Nephron (organoid): Measurements from ENCODE around the gene IDNK.

ENCODE experiments used
- H3K27ac Mint-ChIP-seq, 3 experiments: 2 replicates each; pipeline ENCODE4 v1.8.0; 2020; ENCODE audit warnings: mixed read lengths in 3 of 3, mild to moderate bottlenecking in 2 of 3, moderate library complexity in 1 of 3
- H3K27me3 Mint-ChIP-seq: 2 replicates; pipeline ENCODE4 v1.8.0; 2021; ENCODE audit warnings: low read depth, mild to moderate bottlenecking, moderate library complexity, mixed read lengths
- H3K36me3 Mint-ChIP-seq: 2 replicates; pipeline ENCODE4 v1.8.0; 2020; ENCODE audit warnings: low read depth, mixed read lengths
- H3K4me1 Mint-ChIP-seq: 2 replicates; pipeline ENCODE4 v1.8.0; 2020; ENCODE audit warnings: mixed read lengths
- H3K4me3 Mint-ChIP-seq, 3 experiments: 2 replicates each; pipeline ENCODE4 v1.8.0; 2020; ENCODE audit warnings: mild to moderate bottlenecking in 3 of 3, mixed read lengths in 3 of 3, moderate library complexity in 2 of 3
- H3K9me3 Mint-ChIP-seq: 2 replicates; pipeline ENCODE4 v1.8.0; 2020; ENCODE audit warnings: mixed read lengths
- CTCF ChIP-seq, 3 experiments: fragments of 200-600 bp; sonication (generic); IDR thresholded peaks; one replicate each; pipeline ENCODE4 v1.5.0; 2021; ENCODE audit warnings: antibody characterized with exemption in 3 of 3; ENCODE audit not compliant: unreplicated experiment in 3 of 3

The IDNK gene

GRCh38 chr9:83637389-83637788 lies 14.4 kb downstream of the IDNK start:
- TF ChIP-seq CTCF (IDR thresholded peaks at IDR 0.05; ENCODE audit: unreplicated experiment in 3 of 3) = no peak
- Mint-ChIP-seq H3K27me3 (no peaks in the 10 kb centered on the region), H3K27ac (no peak overlapping the region), H3K4me3 (no peak overlapping the region), H3K4me1 (peaks cover 6% of the 10 kb centered on the region), H3K36me3 (peaks cover 12% of the 10 kb centered on the region), H3K9me3 (no peaks in the 10 kb centered on the region)

GRCh38 chr9:83639266-83639665 lies 16.3 kb downstream of the IDNK start:
- no peak for TF ChIP-seq CTCF (IDR thresholded peaks at IDR 0.05; ENCODE audit: unreplicated experiment in 3 of 3)
- H3K27ac Mint-ChIP-seq = no peak overlapping the region
- peaks cover 6% of the 10 kb centered on the region for H3K36me3 Mint-ChIP-seq
- no peak overlapping the region for H3K4me3 Mint-ChIP-seq
- no peaks in the 10 kb centered on the region for H3K9me3 Mint-ChIP-seq
- H3K4me1 Mint-ChIP-seq = peaks cover 6% of the 10 kb centered on the region
- no peaks in the 10 kb centered on the region for H3K27me3 Mint-ChIP-seq

- H3K27me3 Mint-ChIP-seq = no peaks in the 10 kb centered on the region
- peaks cover 6% of the 10 kb centered on the region for H3K4me1 Mint-ChIP-seq
- no peak for TF ChIP-seq CTCF (IDR thresholded peaks at IDR 0.05; ENCODE audit: unreplicated experiment in 3 of 3)
- H3K4me3 Mint-ChIP-seq = no peak overlapping the region
- no peaks in the 10 kb centered on the region for H3K9me3 Mint-ChIP-seq
- H3K27ac Mint-ChIP-seq = no peak overlapping the region
- H3K36me3 Mint-ChIP-seq = no peaks in the 10 kb centered on the region
Observed at GRCh38 chr9:83642793-83643192, 19.9 kb downstream of the IDNK start.

- peaks cover 26% of the 10 kb centered on the region for H3K36me3 Mint-ChIP-seq
- H3K4me3 Mint-ChIP-seq = no peak overlapping the region
- H3K27ac Mint-ChIP-seq = no peak overlapping the region
- H3K9me3 Mint-ChIP-seq = peaks cover under 1% of the 10 kb centered on the region
- no peaks in the 10 kb centered on the region for H3K4me1 Mint-ChIP-seq
- TF ChIP-seq CTCF (IDR thresholded peaks at IDR 0.05; ENCODE audit: unreplicated experiment in 3 of 3) = no peak
- no peaks in the 10 kb centered on the region for H3K27me3 Mint-ChIP-seq
Observed at GRCh38 chr9:83646500-83647239, 23.7 kb downstream of the IDNK start.

- Mint-ChIP-seq H3K27me3 (no peaks in the 10 kb centered on the region), H3K4me3 (no peak overlapping the region), H3K4me1 (no peaks in the 10 kb centered on the region), H3K9me3 (peaks cover 10% of the 10 kb centered on the region), H3K36me3 (peaks cover 44% of the 10 kb centered on the region), H3K27ac (no peak overlapping the region)
- peak; percentile 34 to 55 (median 42) for TF ChIP-seq CTCF (IDR thresholded peaks at IDR 0.05; ENCODE audit: unreplicated experiment in 3 of 3)
Observed at GRCh38 chr9:83649080-83649479, 26.1 kb downstream of the IDNK start.

GRCh38 chr9:83649515-83649914 lies 26.6 kb downstream of the IDNK start:
- H3K4me3 Mint-ChIP-seq = no peak overlapping the region
- H3K27ac Mint-ChIP-seq = no peak overlapping the region
- no peak for TF ChIP-seq CTCF (IDR thresholded peaks at IDR 0.05; ENCODE audit: unreplicated experiment in 3 of 3)
- H3K27me3 Mint-ChIP-seq = no peaks in the 10 kb centered on the region
- peaks cover 10% of the 10 kb centered on the region for H3K9me3 Mint-ChIP-seq
- peaks cover 44% of the 10 kb centered on the region for H3K36me3 Mint-ChIP-seq
- H3K4me1 Mint-ChIP-seq = no peaks in the 10 kb centered on the region
